GM12873 (cell line): Measurements from ENCODE around the gene ACSF2.

Experiments used
- CTCF ChIP-seq: IDR thresholded peaks from 2 replicates; pipeline ENCODE4 v1.5.1; 2012; ENCODE audit warnings: low read depth, mild to moderate bottlenecking, moderate library complexity, low read length, control low read depth; ENCODE audit not compliant: insufficient read depth; ENCODE audit errors: missing control alignments

ACSF2 gene

DNA sequence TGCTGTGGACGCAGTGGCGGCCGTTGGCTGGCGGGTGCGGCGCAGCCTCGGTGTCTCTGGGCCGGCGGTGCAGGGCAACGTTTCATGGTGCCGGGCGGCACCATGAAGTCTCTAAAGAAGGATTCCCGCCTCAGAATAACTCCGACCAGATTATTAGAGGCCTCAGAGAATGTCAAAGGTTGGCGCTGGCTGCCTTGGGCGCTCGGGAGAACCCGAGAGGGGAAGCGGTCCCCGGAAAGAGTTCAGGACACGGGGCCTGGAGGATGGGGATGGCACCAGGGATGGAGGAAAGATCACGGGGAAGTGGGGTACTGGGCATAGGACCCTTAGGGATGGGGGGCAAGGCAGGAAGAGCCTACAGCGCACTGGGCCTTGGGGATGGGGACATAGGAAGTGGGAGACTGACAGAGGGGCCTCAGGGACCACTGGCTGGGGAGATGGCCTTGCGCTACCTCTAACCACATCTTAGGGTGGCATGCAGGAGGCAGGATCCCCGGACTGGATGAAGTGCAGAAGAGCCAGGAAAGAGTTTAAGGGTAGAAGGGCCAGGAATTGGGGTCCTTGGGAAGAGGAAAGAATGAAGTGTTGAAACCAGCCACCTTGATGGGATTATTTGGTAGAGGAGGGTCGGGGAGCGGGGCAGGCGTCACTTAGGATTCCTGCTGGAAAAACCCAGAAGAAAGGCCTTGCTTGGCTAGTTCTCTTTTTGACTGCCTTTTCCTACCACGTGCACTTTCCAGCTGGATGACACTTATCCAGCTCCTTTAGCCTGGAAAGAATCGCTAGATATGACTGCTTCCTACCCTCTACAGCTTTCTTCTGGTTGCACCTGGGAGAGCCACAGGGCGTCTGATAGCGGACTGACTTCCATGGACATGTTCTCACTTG, 82.8 kb downstream of the ACSF2 start:
- no peak for TF ChIP-seq CTCF

DNA sequence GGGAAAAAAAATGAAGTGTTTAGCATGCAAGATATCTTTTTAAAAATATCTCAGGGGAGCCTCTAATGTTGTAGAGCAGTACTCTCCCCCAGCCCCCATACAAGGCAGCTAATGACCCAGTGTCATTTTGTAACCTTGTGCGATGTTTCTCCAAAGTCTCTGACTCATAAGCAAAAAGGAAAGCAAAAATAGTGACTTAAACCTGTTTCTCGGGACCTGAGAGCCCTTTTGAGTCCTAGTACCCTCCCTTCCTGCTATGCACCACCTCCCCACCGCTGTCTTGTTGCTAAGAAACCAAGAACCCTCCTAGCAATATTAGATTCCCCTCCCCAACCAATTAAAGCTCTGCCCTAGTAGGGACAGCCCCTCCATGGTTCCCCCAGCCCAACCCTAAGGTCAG, 85.0 kb downstream of the ACSF2 start:
- TF ChIP-seq CTCF, result no peak

DNA sequence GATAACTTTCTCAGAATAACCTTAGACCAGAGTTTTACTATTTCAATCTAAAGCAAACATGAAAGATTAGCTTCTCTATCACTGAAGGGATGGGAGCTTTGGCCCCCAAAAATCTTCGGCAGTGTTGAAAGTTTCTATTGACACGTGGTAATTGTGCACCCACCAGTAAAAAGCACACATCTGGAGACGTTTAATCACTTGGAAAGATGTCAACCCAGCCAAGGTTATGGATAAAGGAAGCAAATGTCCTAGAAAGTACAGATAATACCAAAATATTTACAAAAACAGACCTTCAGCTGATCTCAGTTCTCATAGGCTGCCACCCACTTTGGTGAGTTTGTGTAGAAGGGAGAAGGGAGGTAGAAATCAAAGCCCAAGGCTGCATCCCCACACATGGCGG, 87.5 kb downstream of the ACSF2 start:
- no peak for TF ChIP-seq CTCF

DNA sequence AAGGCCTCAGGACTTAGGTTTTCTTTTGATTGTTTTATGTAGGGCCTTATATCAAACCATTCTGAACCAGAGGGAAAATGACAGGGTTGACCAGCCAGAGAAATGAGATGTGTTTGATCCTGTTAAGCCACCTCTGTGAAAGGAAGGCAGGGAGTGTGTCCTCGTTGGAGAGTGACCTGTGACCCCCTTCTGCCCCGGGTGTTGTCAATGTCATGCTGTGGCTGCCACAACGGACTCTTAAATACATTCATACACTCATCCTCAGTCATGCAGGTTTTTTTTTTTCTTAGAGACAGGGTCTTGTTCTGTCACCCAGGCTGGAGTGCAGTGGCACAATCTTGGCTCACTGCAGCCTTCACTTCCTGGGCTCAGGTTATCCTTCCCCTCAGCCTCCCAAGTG, 88.4 kb downstream of the ACSF2 start:
- no peak for TF ChIP-seq CTCF

DNA sequence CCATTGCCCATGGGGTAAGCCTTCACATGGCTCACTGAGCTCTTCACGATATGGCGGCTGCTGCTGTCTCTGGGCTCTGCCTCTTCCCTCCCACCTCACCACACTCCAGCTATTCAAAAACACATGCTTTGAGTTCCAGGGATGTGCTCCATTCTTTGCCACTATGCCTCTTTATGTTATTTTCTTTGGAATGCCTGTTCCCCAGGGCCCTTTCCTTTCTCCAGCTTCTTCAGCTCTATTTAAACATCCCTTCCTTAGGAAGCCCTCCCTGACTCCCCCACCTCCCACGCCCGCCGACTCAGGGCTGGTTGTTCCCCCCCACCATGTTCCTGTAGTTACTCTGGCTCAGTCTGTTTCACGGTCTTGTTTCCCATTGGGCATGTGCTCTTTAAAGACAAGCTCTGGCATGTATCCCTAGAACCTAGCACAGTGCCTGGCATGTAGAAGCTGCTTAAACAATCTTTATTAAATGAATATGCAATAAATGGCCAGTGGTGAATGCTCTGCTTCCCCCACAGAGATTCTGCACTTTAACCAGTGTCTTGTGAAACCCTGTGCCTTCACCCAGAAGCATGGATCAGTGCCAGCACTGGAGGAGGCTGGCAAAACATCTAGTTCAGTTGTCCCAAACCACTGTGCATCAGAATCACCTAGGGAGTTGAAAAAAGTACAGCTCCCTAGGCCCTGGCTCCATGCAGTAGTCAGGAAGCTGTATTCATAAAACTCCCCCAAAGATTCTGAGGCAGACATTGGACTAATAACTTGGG, 89.1 kb downstream of the ACSF2 start:
- TF ChIP-seq CTCF, result no peak

DNA sequence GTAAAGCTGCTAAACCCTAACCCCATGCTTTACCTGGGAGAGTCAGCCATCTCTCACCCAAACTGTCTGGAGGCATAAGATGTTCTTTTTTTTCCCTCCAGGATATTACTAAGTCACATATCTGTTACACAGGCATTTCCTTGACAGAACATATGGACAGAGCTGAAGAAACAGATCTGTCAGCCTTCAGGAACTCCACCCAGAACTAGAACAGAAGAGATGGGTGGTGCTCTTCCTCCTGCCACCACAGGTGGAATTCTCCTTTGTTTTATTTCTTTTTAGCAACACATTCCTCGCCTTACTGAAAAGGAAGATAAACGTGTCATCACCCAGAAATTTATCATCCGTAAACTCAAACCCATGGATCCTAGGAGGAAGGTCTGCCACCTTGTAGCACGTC, 91.0 kb downstream of the ACSF2 start:
- TF ChIP-seq CTCF, result no peak
